ENCODE data around the gene PPP2R1A.
A peak's percentile ranks its signal among the peaks of the same experiment; 100 is the strongest.
"Not testable (repeated sequence)": the region's sequence is repeated elsewhere in the genome, so short reads cannot be mapped to it uniquely, and the experiment has no call there.

Gene PPP2R1A

DNA sequence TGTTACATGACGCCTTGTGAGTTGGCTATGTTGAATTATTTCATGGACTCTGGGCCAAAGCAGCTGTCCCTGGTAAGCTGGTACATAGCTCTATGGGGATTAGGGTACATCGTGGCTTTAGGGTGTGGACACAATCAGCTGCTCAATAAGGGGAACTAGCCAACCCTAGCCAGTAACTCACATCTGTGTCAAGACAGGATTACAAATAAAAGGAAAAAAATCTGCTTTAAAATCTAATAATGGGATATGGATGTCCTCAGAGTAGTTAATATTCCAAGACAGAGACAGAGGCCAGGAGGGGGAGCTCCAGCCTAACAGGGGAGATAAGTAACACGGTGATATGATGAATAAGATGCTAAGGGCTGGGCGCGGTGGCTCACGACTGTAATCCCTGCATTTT lies 58.4 kb downstream of the PPP2R1A start:
- DNase-seq: peak; percentile 7

- DNase-seq: no peak
Measured at GRCh38 chr19:52258426-52258825, 68.6 kb downstream of the PPP2R1A start.

DNA sequence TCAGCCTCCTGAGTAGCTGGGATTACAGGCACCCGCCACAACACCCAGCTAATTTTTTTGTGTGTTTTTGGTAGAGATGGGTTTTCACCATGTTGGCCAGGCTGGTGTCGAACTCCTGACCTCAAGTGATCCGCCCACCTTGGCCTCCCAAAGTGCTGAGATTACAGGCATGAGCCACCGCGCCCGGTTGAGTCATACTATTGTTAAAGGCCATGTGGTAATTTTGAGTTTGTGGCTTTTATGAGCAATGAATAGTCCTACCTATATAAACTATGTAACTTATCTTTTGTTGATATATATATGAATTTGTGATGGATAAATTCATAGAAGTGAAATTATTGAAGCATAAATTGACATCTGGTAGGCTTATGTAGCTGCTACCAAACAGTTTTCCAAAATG lies 75.7 kb downstream of the PPP2R1A start:
- DNase-seq: not testable (repeated sequence)

DNA sequence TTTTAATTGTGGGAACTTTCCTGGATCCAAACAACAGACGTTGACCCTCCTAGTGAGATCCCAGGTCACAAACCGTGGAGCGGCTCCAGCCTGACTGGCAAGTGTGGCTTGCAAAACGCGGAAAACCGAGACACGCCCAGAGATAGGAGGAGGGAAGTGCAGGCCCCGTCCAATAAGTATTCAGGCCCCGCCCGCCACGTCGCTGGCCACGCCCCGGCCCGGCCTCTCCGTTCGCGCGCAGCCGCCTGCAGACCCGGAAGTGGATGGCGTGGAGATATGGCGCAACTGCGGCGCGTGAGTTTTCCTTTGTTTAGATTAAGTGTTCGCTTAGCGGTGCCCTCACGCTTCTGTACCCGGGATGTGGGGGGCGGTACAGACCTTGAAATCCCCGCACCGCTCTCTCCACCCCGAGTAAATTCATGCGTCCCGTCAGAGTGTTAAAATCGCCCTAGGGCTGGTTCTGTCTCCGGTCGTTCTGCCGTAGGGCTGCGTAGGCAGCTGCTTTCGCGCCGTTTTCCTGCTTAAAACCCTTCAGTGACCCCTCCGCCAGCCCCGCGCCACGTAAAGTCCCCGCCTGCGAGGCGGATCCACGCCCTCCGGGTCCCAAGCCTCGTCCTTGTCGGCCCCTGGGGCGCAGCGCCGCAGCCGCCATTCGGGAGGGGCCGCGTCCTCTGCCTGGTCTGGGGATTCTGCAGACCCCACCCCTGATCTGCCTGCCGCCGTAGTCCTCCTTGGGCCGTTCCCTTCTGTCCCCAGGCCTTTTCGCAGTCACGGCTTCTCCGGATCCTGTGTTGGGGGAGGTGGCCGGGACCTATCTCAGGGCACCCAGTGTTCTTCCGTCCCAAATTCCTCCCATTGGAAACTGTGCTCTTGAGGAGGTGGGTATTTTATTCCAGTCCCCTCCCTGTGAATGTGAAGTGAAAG lies 79.7 kb downstream of the PPP2R1A start, which contains the start of gene ZNF766:
Gene ZNF766, plus strand, starts transcription at position 250 of the 924 bp plus-strand sequence. Its CDS starts 27 bp downstream, at position 277.
- DNase-seq: peak; percentile 78

DNA sequence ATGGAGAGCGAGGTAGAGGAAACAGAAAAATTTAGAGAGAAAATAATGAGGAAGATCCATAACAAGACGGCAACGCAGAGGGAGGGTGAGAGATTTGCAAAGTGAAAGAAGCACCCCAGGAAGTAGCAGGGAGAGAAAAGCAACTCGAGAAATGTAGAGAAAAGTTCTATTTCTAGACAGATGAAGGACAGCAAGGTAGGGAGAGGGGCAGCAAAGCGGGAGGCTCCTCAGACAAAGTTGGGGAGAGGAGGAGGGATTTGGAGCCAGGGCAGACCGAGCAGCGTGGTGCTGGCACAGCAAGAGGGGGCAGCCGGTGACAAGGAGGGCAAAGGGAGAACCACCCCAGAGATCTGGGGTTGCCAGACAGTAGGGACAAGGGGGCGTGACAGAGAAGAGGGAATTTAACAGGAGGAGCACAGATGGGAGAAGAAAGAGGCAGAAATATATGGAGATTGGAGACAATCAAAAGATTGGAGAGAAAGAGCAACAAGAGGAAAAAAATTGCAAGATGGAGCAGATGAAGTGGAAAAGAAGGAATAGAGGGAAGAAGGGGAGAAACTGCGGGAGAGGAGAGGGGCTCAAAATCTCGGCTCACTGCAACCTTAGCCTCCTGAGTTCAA lies 80.5 kb downstream of the PPP2R1A start:
- no peak for DNase-seq

GRCh38 chr19:52273301-52273700 lies 83.4 kb downstream of the PPP2R1A start:
- no peak for DNase-seq

DNA sequence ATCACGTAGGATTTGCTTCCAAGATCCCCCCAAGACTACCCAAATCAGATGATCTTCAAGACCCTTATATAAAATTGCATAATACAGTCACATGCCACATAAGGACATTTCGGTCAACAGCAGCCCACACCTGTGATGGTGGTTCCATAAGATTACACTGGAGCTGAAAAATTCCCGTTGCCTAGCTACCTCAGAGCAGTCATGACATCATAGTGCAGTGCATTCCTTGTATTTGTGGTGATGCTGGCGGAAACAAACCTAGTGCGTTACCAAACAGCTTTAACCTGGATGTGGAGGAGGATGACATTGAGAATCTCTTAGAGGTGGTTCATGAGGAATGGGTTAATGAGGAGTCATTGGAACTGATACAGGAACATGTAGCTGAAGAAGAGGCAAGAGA lies 84.3 kb downstream of the PPP2R1A start:
- no peak for DNase-seq

DNA sequence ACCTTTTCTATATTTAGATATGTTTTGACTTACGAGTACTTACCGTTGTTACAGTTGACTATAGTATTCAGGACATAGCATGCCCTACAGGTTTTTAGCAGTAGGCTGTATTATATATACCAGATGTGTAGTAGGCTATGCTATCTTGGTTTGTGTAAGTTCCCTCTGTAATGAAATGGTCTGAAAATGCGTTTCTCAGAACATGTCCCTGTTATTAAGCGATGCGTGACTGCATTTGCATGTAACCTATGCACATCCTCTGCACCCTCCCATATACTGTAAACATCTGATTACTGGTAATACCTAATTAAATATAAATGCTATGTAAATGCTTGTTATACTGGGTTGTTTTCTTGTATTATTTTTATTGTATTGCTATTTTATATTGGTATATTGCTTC lies 86.1 kb downstream of the PPP2R1A start:
- no peak for DNase-seq

GRCh38 chr19:52277471-52277870 lies 87.6 kb downstream of the PPP2R1A start:
- no peak for DNase-seq

Measured in NCI-H1417 treated with DMSO at 0.1 percent for 48 hours (cell line).